ENCODE data around the gene HIPK3.
A peak's percentile ranks its signal among the peaks of the same experiment; 100 is the strongest.

HIPK3 gene

DNA sequence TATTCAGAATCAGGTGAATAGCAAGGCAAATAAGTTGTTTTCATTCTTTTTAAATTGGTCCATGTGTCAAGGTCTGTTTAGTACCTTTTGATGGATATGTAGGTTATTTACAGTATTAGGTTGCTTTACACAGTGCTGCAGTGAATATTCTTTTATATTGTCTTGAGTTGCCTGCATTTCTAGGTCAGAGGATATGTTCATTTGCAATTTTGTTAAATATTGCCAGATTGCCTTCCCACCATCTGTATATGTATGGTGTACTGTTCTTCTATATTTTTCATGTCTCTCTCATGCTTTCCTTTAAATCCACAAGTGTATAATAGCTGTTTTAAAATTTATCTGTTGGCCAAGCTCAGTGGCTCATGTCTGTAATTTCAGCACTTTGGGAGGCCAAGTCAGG is 24.6 kb downstream of the HIPK3 start:
- TF ChIP-seq CTCF (IDR thresholded peaks at IDR 0.05; ENCODE audit: borderline replicate concordance, control extremely low read depth, extremely low read depth, insufficient read depth, missing control alignments) = no peak
- in situ Hi-C loops (cut with MboI; ENCODE audit: low sequenced_read_pairs, unreplicated experiment) = no loop called here
- DNase-seq (ENCODE audit: low spot score) = no peak

DNA sequence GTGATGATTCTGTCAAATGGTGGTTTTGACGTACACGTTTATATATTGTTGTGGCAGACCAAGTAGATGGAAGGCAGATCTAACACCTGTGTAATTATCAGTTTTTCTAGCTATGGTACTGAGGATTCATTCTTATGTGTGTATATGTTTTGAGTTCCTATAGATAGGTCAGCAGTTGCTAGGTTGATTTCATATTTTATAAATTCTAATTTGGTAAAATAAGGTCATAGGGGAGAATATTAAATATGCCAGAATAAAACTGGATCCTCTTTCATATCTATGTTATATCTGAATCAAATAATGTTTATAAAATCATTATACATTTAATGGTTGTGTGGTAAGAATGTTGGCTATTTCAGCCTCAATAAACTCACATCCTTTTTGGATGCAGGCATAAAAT is 27.6 kb downstream of the HIPK3 start:
- in situ Hi-C loops (cut with MboI; ENCODE audit: low sequenced_read_pairs, unreplicated experiment) = no loop called here
- TF ChIP-seq CTCF (IDR thresholded peaks at IDR 0.05; ENCODE audit: borderline replicate concordance, control extremely low read depth, extremely low read depth, insufficient read depth, missing control alignments) = no peak

DNA sequence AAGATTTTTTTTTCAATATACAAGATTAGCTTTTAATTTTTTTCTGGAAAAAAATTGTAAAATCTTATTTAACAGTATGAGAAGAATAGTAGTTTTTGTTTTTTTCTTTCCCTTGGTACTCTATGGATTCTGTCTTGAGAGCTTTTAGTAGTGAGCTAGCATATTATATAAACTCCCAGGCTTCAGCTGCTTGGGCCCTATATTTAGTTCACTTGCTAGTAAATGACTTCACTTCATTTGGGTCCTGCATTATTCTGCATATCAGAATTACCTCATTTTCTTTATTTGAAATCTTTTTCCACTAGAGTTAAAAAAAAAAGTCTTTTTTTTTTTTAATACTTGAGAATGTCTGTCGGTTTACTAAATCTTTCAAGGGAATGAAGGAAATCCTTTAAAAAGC is 33.1 kb downstream of the HIPK3 start:
- DNase-seq (ENCODE audit: low spot score) = no peak
- in situ Hi-C loops (cut with MboI; ENCODE audit: low sequenced_read_pairs, unreplicated experiment) = no loop called here
- no peak for TF ChIP-seq CTCF (IDR thresholded peaks at IDR 0.05; ENCODE audit: borderline replicate concordance, control extremely low read depth, extremely low read depth, insufficient read depth, missing control alignments)

More for the DNA sequence above, 27.6 kb downstream of the HIPK3 start:
- DNase-seq (ENCODE audit: low spot score) = no peak

DNA sequence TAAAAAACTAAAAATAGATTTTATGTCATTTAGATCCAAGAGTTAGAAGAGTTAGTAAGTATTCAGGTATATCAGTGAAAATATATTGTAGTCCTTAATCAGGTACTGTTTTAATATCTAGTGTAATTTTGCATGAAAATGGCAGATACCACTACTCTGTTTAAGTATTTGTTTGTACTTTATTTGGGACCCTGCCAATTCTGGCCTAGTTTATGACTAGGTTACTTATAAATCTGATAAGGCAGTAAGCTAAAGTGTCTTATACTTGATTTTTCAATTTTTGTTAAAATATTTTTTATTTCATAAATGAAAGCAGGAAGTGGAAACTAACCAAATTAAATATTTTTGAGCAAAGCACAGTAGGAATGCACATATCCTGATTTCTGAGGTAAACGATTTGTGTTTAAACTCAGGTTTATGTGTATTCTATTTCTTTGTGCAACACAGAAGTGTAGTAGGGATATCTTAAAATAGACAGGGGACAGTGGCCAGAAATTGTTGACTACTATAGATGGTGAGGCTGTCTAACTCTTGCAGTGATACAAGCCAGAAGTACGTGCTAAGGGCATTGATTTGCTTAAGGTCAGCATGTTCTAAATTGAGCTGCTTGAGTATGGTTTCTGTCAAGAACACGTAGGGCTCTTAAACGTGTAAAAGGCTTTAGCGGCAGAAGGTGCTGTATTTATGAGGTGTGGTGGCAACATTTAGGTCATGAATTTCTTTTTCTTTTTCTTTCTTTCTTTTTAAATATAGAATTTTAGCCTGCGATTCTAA is 34.0 kb downstream of the HIPK3 start:
- in situ Hi-C loops (cut with MboI; ENCODE audit: low sequenced_read_pairs, unreplicated experiment) = no loop called here
- TF ChIP-seq CTCF (IDR thresholded peaks at IDR 0.05; ENCODE audit: borderline replicate concordance, control extremely low read depth, extremely low read depth, insufficient read depth, missing control alignments) = no peak
- peak; percentile 59 for DNase-seq (ENCODE audit: low spot score)

DNA sequence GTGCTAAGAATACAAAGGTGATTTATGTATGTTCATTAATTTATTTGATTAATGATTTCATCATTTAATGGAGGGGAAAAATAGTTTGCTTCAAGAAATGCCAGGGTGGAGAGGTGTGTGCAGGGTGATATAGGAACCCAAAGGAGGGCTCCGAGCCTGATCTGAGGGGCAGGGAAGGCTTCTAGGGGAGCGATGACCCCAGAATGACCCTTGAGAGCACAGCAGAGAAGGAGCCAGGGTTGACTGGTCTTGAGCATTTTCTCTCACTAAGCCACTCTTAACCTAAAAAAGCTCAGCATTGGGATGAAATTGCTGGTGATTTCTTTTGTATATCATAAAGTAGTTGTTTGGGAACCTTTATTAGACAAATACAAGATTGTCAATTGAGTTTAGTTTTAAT is 35.1 kb downstream of the HIPK3 start:
- TF ChIP-seq CTCF (IDR thresholded peaks at IDR 0.05; ENCODE audit: borderline replicate concordance, control extremely low read depth, extremely low read depth, insufficient read depth, missing control alignments) = no peak
- in situ Hi-C loops (cut with MboI; ENCODE audit: low sequenced_read_pairs, unreplicated experiment) = no loop called here
- DNase-seq (ENCODE audit: low spot score) = no peak

GRCh38 chr11:33294224-33294623 is 37.0 kb downstream of the HIPK3 start:
- no peak for TF ChIP-seq CTCF (IDR thresholded peaks at IDR 0.05; ENCODE audit: borderline replicate concordance, control extremely low read depth, extremely low read depth, insufficient read depth, missing control alignments)
- DNase-seq (ENCODE audit: low spot score) = no peak
- in situ Hi-C loops (cut with MboI; ENCODE audit: low sequenced_read_pairs, unreplicated experiment) = no loop called here

Measured in GM13976 (cell line).